ENCODE data around the gene USP7. TPM values are rescaled to one million over a fixed set of nuclear protein-coding genes. Genes with fewer than 3 reads are reported as not detected.

The USP7 gene
- polyA plus RNA-seq, 3 donors = 2.4 to 31.7 (median 4.1) TPM

GRCh38 chr16:8999800-9000199 lies 36.1 kb upstream of the USP7 start:
- Histone ChIP-seq H3K9me3 (replicated peaks in 1 of 2; ENCODE audit: control insufficient read depth in 1 of 2, insufficient read depth in 1 of 2, low read length in 2 of 2) (no peaks in the 10 kb centered on the region), H3K4me2 (replicated peaks; ENCODE audit: extremely low read depth, low read length, poor library complexity, severe bottlenecking) (no peak overlapping the region), H3K27ac (ENCODE audit: low read depth in 1 of 2, low read length in 2 of 2) (no peak overlapping the region), H3K4me1 (ENCODE audit: control insufficient read depth in 1 of 2, insufficient read depth in 2 of 2, low read length in 2 of 2) (no peaks in the 10 kb centered on the region), H3K36me3 (replicated peaks in 1 of 2; ENCODE audit: control insufficient read depth in 1 of 2, insufficient read depth in 2 of 2, low read length in 2 of 2) (no peaks in the 10 kb centered on the region), H3K9ac (ENCODE audit: insufficient read depth, low read length, poor library complexity, severe bottlenecking) (no peak overlapping the region), H3K4me3 (replicated peaks in 1 of 3; ENCODE audit: low read depth in 2 of 3, low read length in 3 of 3) (no peak overlapping the region), H3K27me3 (ENCODE audit: control insufficient read depth in 2 of 2, insufficient read depth in 2 of 2, low read length in 2 of 2) (no peaks in the 10 kb centered on the region), H2AFZ (ENCODE audit: insufficient read depth, low read depth, low read length, poor library complexity, severe bottlenecking) (no peak overlapping the region), H4K20me1 (ENCODE audit: insufficient read depth, low read length) (no peaks in the 10 kb centered on the region), H3K79me2 (ENCODE audit: insufficient read depth, low read length) (no peaks in the 10 kb centered on the region)
- Mint-ChIP-seq H3K27ac (no peak overlapping the region), H3K4me3 (no peak overlapping the region), H3K4me1 (no peaks in the 10 kb centered on the region), H3K27me3 (ENCODE audit: low read depth in 3 of 3) (peaks cover 2 to 8% (median 5%) of the 10 kb centered on the region in 3 donors), H3K9me3 (peaks cover 0 to 3% (median 0%) of the 10 kb centered on the region in 7 donors), H3K36me3 (no peaks in the 10 kb centered on the region)
- no peak for TF ChIP-seq CTCF (IDR thresholded peaks at IDR 0.05)
- intact Hi-C loops (cut with micrococcal nuclease) = loop anchor here in 1 of 2 donors (10.0 kb wide), 2 partner anchors 55 to 85 kb away; no protein-coding TSS in a partner anchor
- WGBS (ENCODE audit: insufficient coverage) = 0% methylated on average over 1 of the region's 4 CpGs
- DNase-seq = no peak

DNA sequence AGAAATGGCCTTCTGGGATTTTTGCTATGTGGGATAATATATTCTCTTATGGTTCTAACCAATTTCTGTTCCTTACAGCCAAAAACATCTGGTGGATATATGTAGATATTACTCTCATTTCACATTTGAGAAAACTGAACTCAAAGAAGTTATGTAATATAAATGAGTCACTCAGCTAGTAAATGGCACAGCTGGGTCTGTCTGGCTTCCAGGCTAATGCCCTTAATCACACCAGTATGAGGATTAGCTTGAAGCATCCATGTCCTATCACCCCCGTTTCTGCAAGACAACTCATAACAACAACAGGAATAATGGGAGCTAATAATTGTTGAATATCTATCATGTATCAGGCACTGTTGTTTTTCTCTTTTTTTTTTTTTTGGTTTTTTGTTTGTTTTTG lies 34.4 kb upstream of the USP7 start:
- TF ChIP-seq CTCF (IDR thresholded peaks at IDR 0.05) = no peak
- no peaks in the 10 kb centered on the region for H3K4me1 ChIP-seq (ENCODE audit: control insufficient read depth in 1 of 2, insufficient read depth in 2 of 2, low read length in 2 of 2)
- no peak overlapping the region for H3K27ac Mint-ChIP-seq
- no peaks in the 10 kb centered on the region for H3K36me3 ChIP-seq (replicated peaks in 1 of 2; ENCODE audit: control insufficient read depth in 1 of 2, insufficient read depth in 2 of 2, low read length in 2 of 2)
- no peaks in the 10 kb centered on the region for H4K20me1 ChIP-seq (ENCODE audit: insufficient read depth, low read length)
- H3K27me3 Mint-ChIP-seq (ENCODE audit: low read depth in 3 of 3) = peaks cover 2 to 5% (median 4%) of the 10 kb centered on the region in 3 donors
- no CpG with 5 or more reads among the region's 1 CpG for WGBS (ENCODE audit: insufficient coverage)
- H3K27ac ChIP-seq (ENCODE audit: low read depth in 1 of 2, low read length in 2 of 2) = no peak overlapping the region
- no peaks in the 10 kb centered on the region for H3K36me3 Mint-ChIP-seq
- no peaks in the 10 kb centered on the region for H3K4me1 Mint-ChIP-seq
- no peaks in the 10 kb centered on the region for H3K79me2 ChIP-seq (ENCODE audit: insufficient read depth, low read length)
- no peak overlapping the region for H3K4me2 ChIP-seq (replicated peaks; ENCODE audit: extremely low read depth, low read length, poor library complexity, severe bottlenecking)
- H3K4me3 Mint-ChIP-seq = no peak overlapping the region
- no peak overlapping the region for H3K9ac ChIP-seq (ENCODE audit: insufficient read depth, low read length, poor library complexity, severe bottlenecking)
- peak in 2 of 3 donors; percentile 9 to 16 for DNase-seq
- H3K9me3 Mint-ChIP-seq = peaks cover 0 to 3% (median 0%) of the 10 kb centered on the region in 7 donors
- H2AFZ ChIP-seq (ENCODE audit: insufficient read depth, low read depth, low read length, poor library complexity, severe bottlenecking) = no peak overlapping the region
- H3K27me3 ChIP-seq (ENCODE audit: control insufficient read depth in 2 of 2, insufficient read depth in 2 of 2, low read length in 2 of 2) = no peaks in the 10 kb centered on the region
- H3K9me3 ChIP-seq (replicated peaks in 1 of 2; ENCODE audit: control insufficient read depth in 1 of 2, insufficient read depth in 1 of 2, low read length in 2 of 2) = no peaks in the 10 kb centered on the region
- no peak overlapping the region for H3K4me3 ChIP-seq (replicated peaks in 1 of 3; ENCODE audit: low read depth in 2 of 3, low read length in 3 of 3)
- intact Hi-C loops (cut with micrococcal nuclease) = no loop called here
